GM23248 (cell line): ENCODE data around the gene SLC39A2. TPM values are rescaled to one million over a fixed set of nuclear protein-coding genes. Genes with fewer than 3 reads are reported as not detected.

Experiments
- DNase-seq: peaks from one replicate; pipeline ENCODE4 v3.0.0-alpha.2; 2015
- H2AFZ ChIP-seq: fragments of 200-600 bp; sonication (generic); 2 replicates; pipeline ENCODE4 v1.6.1; 2016; ENCODE audit warnings: antibody characterized with exemption
- H3F3A ChIP-seq: fragments of 200-600 bp; sonication (generic); 2 replicates; pipeline ENCODE4 v1.6.1; 2016; ENCODE audit warnings: mild to moderate bottlenecking, antibody characterized with exemption, mixed run types; ENCODE audit not compliant: insufficient read depth
- H3K27ac ChIP-seq: fragments of 200-600 bp; sonication (generic); 2 replicates; pipeline ENCODE4 v1.5.1; 2016; ENCODE audit warnings: mild to moderate bottlenecking
- H3K27me3 ChIP-seq: fragments of 200-600 bp; sonication (generic); replicated peaks from 2 replicates; pipeline ENCODE4 v1.6.1; 2016; ENCODE audit warnings: mild to moderate bottlenecking; ENCODE audit not compliant: insufficient read depth
- H3K36me3 ChIP-seq: fragments of 200-600 bp; sonication (generic); 2 replicates; pipeline ENCODE4 v1.6.1; 2016; ENCODE audit warnings: low read depth, mild to moderate bottlenecking
- H3K4me1 ChIP-seq: fragments of 200-600 bp; sonication (generic); 2 replicates; pipeline ENCODE4 v1.6.1; 2016; ENCODE audit warnings: mild to moderate bottlenecking; ENCODE audit not compliant: insufficient read depth
- H3K4me2 ChIP-seq: fragments of 200-600 bp; sonication (generic); one replicate; pipeline ENCODE4 v1.6.1; 2016; ENCODE audit warnings: mild to moderate bottlenecking; ENCODE audit not compliant: unreplicated experiment
- H3K4me3 ChIP-seq: fragments of 200-600 bp; sonication (generic); 2 replicates; pipeline ENCODE4 v1.5.1; 2016; ENCODE audit warnings: mild to moderate bottlenecking
- H3K79me2 ChIP-seq: fragments of 200-600 bp; sonication (generic); 2 replicates; pipeline ENCODE4 v1.6.1; 2016; ENCODE audit warnings: mild to moderate bottlenecking; ENCODE audit not compliant: insufficient read depth
- H3K9ac ChIP-seq: fragments of 200-600 bp; sonication (generic); 2 replicates; pipeline ENCODE4 v1.6.1; 2016; ENCODE audit warnings: mild to moderate bottlenecking
- H3K9me2 ChIP-seq: fragments of 200-600 bp; sonication (generic); 2 replicates; pipeline ENCODE4 v1.6.1; 2016; ENCODE audit warnings: mixed run types, mild to moderate bottlenecking, moderate library complexity; ENCODE audit not compliant: insufficient read depth
- H3K9me3 ChIP-seq: fragments of 200-600 bp; sonication (generic); one replicate; pipeline ENCODE4 v1.6.1; 2017; ENCODE audit warnings: low read depth
- H4K20me1 ChIP-seq: fragments of 200-600 bp; sonication (generic); 2 replicates; pipeline ENCODE4 v1.6.0; 2016; ENCODE audit not compliant: insufficient read depth
- EZH2 ChIP-seq: fragments of 200-600 bp; sonication (generic); IDR thresholded peaks from 2 replicates; pipeline ENCODE4 v1.6.1; 2018; ENCODE audit warnings: antibody characterized with exemption, mild to moderate bottlenecking; ENCODE audit not compliant: insufficient read depth, poor library complexity, severe bottlenecking
- EZH2phosphoT487 ChIP-seq: fragments of 200-600 bp; sonication (generic); IDR thresholded peaks from 2 replicates; pipeline ENCODE4 v1.6.1; 2018; ENCODE audit warnings: antibody characterized with exemption, moderate library complexity, mild to moderate bottlenecking, low read depth; ENCODE audit not compliant: insufficient read depth
- WGBS, 2 experiments: methylation state at CpG; one replicate each; pipeline ENCODE4 v1.1.6; 2015 to 2017; ENCODE audit warnings: low lambda C conversion rate in 2 of 2, low coverage in 1 of 2; ENCODE audit errors: missing lambda C conversion rate in 2 of 2; 5-methylcytosine and 5-hydroxymethylcytosine counted together
- in situ Hi-C: fragments of 300-500 bp; cut with MboI; formaldehyde crosslinking; loops from 2 replicates; pipeline ENCODE4 v1.15.0; 2020
- polyA plus RNA-seq: library from polyadenylated mRNA; unstranded; fragments of >200 nt; fragmentation: Nextera tagmentation; extraction: Ambion mirVana; gene quantifications from 2 replicates; pipeline ENCODE4 v1.2.1, GENCODE V29; 2016
- total RNA-seq: library from RNA; depleted of rRNA; stranded (reverse); fragments of >200 nt; shearing (Covaris generic); gene quantifications from 2 replicates; pipeline ENCODE4 v1.2.3, GENCODE V29; 2014

Gene SLC39A2
- total and polyA plus RNA-seq, 2 experiments from 2014 or later, result 0.24 TPM; not detected in 1

GRCh38 chr14:21029917-21030316 is 30.8 kb downstream of the SLC39A2 start, which contains the start of gene TPPP2:
Gene TPPP2, plus strand, starts transcription at chr14:21030217. Its CDS starts 365 bp downstream, at chr14:21030582.
- no peaks in the 10 kb centered on the region for H3F3A ChIP-seq
- H4K20me1 ChIP-seq, result no peaks in the 10 kb centered on the region
- H3K9me3 ChIP-seq, result no peaks in the 10 kb centered on the region
- H3K27me3 ChIP-seq, result peaks cover 4% of the 10 kb centered on the region; the same call in 1 of the 2 replicates
- no peak for DNase-seq
- H2AFZ ChIP-seq, result no peak within 1 kb of the TSS
- H3K4me1 ChIP-seq, result no peaks in the 10 kb centered on the region
- H3K4me3 ChIP-seq, result no peak within 1 kb of the TSS
- H3K27ac ChIP-seq, result no peak within 1 kb of the TSS
- H3K4me2 ChIP-seq, result no peak within 1 kb of the TSS
- no peak within 1 kb of the TSS for H3K9ac ChIP-seq
- 61 to 75% methylated on average over 5 of the region's 5 CpGs for WGBS, 2 experiments
- no peak for TF ChIP-seq EZH2phosphoT487
- TF ChIP-seq EZH2, result no peak
- H3K79me2 ChIP-seq, result no peaks in the 10 kb centered on the region
- in situ Hi-C loops, result no loop called here
- H3K36me3 ChIP-seq, result no peaks in the 10 kb centered on the region
- H3K9me2 ChIP-seq, result no peaks in the 10 kb centered on the region

- Histone ChIP-seq H3K9me3 (no peaks in the 10 kb centered on the region), H3K4me3 (no peak overlapping the region), H3K4me1 (no peaks in the 10 kb centered on the region), H3K9me2 (no peaks in the 10 kb centered on the region), H3K27ac (no peak overlapping the region), H3K4me2 (no peak overlapping the region), H3K36me3 (no peaks in the 10 kb centered on the region), H3K79me2 (no peaks in the 10 kb centered on the region), H3K27me3 (peaks cover 4% of the 10 kb centered on the region; the same call in 1 of the 2 replicates), H2AFZ (no peak overlapping the region), H3F3A (no peaks in the 10 kb centered on the region), H3K9ac (no peak overlapping the region), H4K20me1 (no peaks in the 10 kb centered on the region)
- no peak for TF ChIP-seq EZH2
- TF ChIP-seq EZH2phosphoT487, result no peak
- DNase-seq, result no peak
- in situ Hi-C loops, result no loop called here
- WGBS, 2 experiments, result 68 to 69% methylated on average over 12 of the region's 12 CpGs
These were observed 31.4 kb downstream of the SLC39A2 start for GRCh38 chr14:21030531-21030930.

GRCh38 chr14:21032326-21033132 is 33.4 kb downstream of the SLC39A2 start:
- in situ Hi-C loops, result no loop called here
- H3K27me3 ChIP-seq, result no peaks in the 10 kb centered on the region; the same call in 1 of the 2 replicates
- no peaks in the 10 kb centered on the region for H4K20me1 ChIP-seq
- no peaks in the 10 kb centered on the region for H3F3A ChIP-seq
- H3K27ac ChIP-seq, result no peak overlapping the region
- no peak overlapping the region for H2AFZ ChIP-seq
- no peak overlapping the region for H3K4me2 ChIP-seq
- H3K36me3 ChIP-seq, result no peaks in the 10 kb centered on the region
- no peak for DNase-seq
- H3K9me2 ChIP-seq, result no peaks in the 10 kb centered on the region
- no peaks in the 10 kb centered on the region for H3K9me3 ChIP-seq
- H3K79me2 ChIP-seq, result no peaks in the 10 kb centered on the region
- no peak overlapping the region for H3K9ac ChIP-seq
- H3K4me1 ChIP-seq, result no peaks in the 10 kb centered on the region
- H3K4me3 ChIP-seq, result no peak overlapping the region
- TF ChIP-seq EZH2phosphoT487 (no peak), EZH2 (no peak)
- 63 to 64% methylated on average over 5 of the region's 5 CpGs for WGBS, 2 experiments

DNA sequence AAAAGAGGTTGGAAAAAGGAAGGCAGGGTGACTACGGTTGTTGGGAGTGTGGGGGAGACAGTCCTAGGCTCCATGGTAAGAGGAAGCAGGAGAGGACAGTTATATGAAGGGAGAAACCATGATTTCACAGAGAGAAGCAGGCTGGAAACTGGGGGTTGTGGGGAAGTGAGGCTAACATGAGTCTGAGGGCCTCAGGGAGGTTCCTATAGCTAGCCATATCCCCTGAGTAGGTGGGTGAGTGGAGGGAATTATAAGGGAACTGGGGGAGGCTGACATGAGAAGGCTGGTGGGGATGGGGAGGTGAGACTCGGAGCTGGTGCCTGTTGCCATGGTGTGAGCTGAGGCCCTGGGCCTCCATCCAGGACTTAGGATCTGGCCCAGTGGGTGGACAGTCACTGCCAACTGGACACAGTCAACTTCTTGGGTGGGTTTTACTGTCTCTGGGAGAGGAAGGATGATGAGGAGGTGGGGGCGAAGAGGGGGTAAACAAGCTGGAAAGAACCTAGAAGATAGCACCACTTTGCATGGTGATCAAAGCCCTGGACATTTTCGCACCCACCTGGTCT is 34.1 kb downstream of the SLC39A2 start:
- Histone ChIP-seq H3K79me2 (no peaks in the 10 kb centered on the region), H3K27me3 (no peaks in the 10 kb centered on the region; the same call in 1 of the 2 replicates), H2AFZ (no peak overlapping the region), H3K9me2 (no peaks in the 10 kb centered on the region), H3K27ac (no peak overlapping the region), H3K4me2 (no peak overlapping the region), H3K9ac (no peak overlapping the region), H3K4me3 (no peak overlapping the region), H3F3A (no peaks in the 10 kb centered on the region), H3K9me3 (no peaks in the 10 kb centered on the region), H4K20me1 (no peaks in the 10 kb centered on the region), H3K36me3 (no peaks in the 10 kb centered on the region), H3K4me1 (no peaks in the 10 kb centered on the region)
- no peak for DNase-seq
- TF ChIP-seq EZH2phosphoT487, result no peak
- no peak for TF ChIP-seq EZH2
- in situ Hi-C loops, result no loop called here
- 52 to 60% methylated on average over 4 of the region's 4 CpGs for WGBS, 2 experiments
